GM06990 (cell line): ENCODE measurements around the gene EOLA2.

Source experiments
- DNase-seq: peaks from one replicate; pipeline ENCODE4 v3.0.0-alpha.2; 2011; ENCODE audit not compliant: insufficient read length; ENCODE audit errors: extremely low read depth
- H3K27me3 ChIP-seq: replicated peaks from 2 replicates; pipeline ENCODE4 v1.6.0; 2011; ENCODE audit warnings: low read length; ENCODE audit not compliant: control insufficient read depth, insufficient read depth
- H3K36me3 ChIP-seq: 2 replicates; pipeline ENCODE4 v1.5.1; 2011; ENCODE audit warnings: low read length; ENCODE audit not compliant: control insufficient read depth, insufficient read depth
- H3K4me3 ChIP-seq: replicated peaks from 2 replicates; pipeline ENCODE4 v1.5.1; 2011; ENCODE audit warnings: low read depth, mild to moderate bottlenecking, control low read depth, low read length
- CTCF ChIP-seq: IDR thresholded peaks from 2 replicates; pipeline ENCODE4 v1.5.1; 2011; ENCODE audit warnings: low read length, control low read depth, mild to moderate bottlenecking, inconsistent platforms; ENCODE audit not compliant: insufficient read depth, poor library complexity, severe bottlenecking

The EOLA2 gene

DNA sequence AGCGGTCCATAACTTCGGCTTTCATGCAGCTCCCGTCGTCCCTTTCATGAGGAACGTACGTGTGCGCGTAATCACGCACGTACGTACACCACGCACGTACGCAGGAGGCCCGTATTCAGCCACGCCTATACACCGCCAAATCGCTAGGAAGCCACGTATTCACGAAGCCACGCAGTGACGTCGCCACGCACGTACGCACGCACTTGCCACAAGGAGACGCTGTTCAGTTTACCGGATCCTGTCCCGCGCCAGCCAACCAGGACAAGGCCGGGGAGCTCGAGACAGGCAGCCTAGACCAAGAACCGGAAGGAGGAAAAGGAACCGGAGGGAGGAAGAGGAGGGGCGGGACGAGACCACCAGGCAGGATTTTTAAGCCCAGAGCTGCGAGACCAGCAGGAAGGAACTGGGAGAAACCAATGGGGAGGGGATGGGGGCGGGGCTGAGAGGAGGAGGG lies at the start of gene EOLA2:
Gene EOLA2 (minus strand): TSS at position 65 of the 454 bp plus-strand sequence. CDS start 4,617 bp downstream, outside the sequence.
- TF ChIP-seq CTCF, result peak; percentile 47
- peaks cover 2% of the 10 kb centered on the region; the same call in 1 of the 2 replicates for H3K36me3 ChIP-seq
- H3K27me3 ChIP-seq, result no peaks in the 10 kb centered on the region
- H3K4me3 ChIP-seq, result peak within 1 kb of the TSS; percentile 71
- DNase-seq, result peak; percentile 93

GRCh38 chrX:149987613-149988012 lies 49.3 kb upstream of the EOLA2 start:
- no peak overlapping the region for H3K4me3 ChIP-seq
- H3K27me3 ChIP-seq, result no peaks in the 10 kb centered on the region
- no peak for DNase-seq
- no peaks in the 10 kb centered on the region for H3K36me3 ChIP-seq
- no peak for TF ChIP-seq CTCF

DNA sequence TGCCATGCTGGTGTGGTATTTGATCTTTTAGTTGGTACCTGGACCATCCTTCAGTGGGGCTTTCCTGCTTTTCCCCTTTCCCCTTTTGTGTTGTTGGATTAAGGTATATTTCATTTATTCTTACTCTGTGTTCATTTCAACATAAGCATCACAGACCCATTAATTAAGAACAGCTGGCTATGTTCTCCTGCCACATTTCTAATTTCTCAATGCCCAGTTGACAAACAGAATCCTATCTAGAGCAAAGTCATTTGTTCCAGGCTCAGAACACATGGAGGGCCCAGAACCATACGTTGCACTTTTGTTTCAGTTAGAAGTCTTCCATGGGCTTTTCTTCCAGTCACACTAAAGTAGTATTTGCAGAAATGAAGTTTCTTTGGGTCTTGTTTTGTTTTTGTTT lies 46.1 kb upstream of the EOLA2 start:
- no peak for TF ChIP-seq CTCF
- Histone ChIP-seq H3K4me3 (no peak overlapping the region), H3K27me3 (no peaks in the 10 kb centered on the region), H3K36me3 (no peaks in the 10 kb centered on the region)
- no peak for DNase-seq

DNA sequence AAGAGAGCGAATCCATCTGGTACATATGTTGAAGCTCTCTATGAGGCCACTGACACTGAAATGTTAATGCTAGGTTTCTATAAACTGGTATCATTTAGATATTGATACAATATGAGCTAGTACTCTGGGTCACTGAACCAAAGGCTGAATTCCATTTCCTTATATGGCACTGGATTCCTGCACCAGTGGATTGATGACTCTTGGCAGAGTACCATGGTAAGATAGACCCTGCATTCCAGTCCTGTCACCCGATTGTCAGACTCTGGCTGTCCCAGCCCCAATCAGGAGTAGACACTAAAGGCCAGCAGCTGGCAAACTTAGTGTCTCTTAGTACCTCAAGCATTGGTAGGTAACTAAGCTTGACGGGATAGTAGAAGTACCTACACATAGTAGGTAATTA lies 44.0 kb upstream of the EOLA2 start:
- H3K4me3 ChIP-seq, result no peak overlapping the region
- no peak for TF ChIP-seq CTCF
- DNase-seq, result no peak
- no peaks in the 10 kb centered on the region for H3K27me3 ChIP-seq
- no peaks in the 10 kb centered on the region for H3K36me3 ChIP-seq

DNA sequence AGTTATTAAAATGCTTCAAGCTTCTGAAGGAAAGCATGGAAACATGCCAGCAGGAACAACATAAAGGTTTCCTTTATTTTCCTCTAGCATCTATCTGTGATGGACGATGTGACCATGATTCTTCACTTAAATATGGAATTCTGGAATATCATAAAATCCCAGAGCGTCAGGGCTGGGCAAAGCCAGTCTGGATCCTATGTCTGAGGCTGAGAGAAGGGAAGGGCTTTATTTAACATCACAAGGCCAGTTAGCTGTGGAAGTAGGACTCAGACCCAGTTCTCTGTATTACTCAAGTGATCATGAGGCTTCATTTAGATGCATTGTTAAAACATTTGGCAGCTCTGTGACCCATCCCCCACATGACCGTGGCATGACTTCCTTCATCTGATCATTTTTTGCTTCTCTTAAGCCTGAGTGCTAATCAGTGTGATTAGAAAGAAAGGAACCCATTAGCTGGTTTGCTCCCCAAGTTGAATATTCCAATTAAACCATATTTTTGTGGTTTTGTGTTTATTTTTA lies 40.9 kb upstream of the EOLA2 start:
- no peaks in the 10 kb centered on the region for H3K27me3 ChIP-seq
- H3K36me3 ChIP-seq, result no peaks in the 10 kb centered on the region
- no peak for TF ChIP-seq CTCF
- peak; percentile 13 for DNase-seq
- H3K4me3 ChIP-seq, result no peak overlapping the region
